GM19238 (cell line): Measurements from ENCODE around the gene USH1G.
"Not testable (repeated sequence)": the region's sequence is repeated elsewhere in the genome, so short reads cannot be mapped to it uniquely, and the experiment has no call there.

Experiments
- DNase-seq: peaks from one replicate; pipeline ENCODE4 v3.0.0; 2011; ENCODE audit warnings: low spot score; ENCODE audit not compliant: insufficient read length

USH1G gene

GRCh38 chr17:74875977-74876593 is 47.0 kb downstream of the USH1G start:
- DNase-seq = no peak

DNA sequence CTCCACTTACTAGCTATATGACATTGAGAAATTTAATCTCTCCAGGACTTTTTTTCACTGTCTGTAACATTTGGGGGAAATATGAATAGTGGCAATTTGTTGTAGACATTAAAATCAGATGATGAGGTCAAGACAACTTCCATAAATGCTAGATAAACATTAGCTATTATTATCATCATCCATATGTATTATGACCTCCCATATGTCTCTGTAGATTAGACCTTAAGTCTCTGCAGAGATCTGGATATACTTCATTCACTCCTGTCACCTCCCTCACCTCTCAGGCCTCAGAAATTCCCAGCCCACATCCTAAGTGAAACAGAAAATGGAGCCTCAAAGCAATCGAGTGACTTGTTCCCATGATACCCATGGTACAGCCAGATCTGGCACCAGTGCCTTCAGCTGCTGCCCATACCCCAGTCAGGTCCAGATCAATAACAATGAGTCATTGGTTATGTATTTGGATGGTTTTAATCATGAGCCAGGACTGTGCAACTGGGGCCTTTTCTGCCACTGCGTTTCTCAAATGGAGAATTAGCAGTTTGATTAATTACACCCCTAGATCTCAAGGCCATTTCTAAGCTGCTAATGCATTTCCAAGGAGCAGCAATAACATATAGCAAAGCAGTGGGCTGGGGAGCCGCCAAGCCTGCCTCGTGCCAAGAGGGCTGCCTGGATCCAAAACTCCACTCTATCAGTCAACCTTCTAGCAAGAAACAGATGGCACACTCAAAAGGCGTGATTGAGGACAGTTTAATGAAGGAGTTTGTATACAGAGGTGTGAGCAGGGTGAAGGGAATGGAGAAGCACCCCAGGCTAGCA is 47.7 kb downstream of the USH1G start:
- no peak for DNase-seq

GRCh38 chr17:74874615-74875037 is 48.4 kb downstream of the USH1G start:
- no peak for DNase-seq

GRCh38 chr17:74873874-74874614 is 49.0 kb downstream of the USH1G start:
- no peak for DNase-seq

GRCh38 chr17:74873037-74873873 is 49.8 kb downstream of the USH1G start:
- DNase-seq = peak; percentile 100

- DNase-seq = no peak
These were observed 50.6 kb downstream of the USH1G start, which contains the start of gene FDXR for GRCh38 chr17:74872313-74873036. Gene FDXR (minus strand): TSS chr17:74872994. CDS start chr17:74872944, 50 bp downstream.

DNA sequence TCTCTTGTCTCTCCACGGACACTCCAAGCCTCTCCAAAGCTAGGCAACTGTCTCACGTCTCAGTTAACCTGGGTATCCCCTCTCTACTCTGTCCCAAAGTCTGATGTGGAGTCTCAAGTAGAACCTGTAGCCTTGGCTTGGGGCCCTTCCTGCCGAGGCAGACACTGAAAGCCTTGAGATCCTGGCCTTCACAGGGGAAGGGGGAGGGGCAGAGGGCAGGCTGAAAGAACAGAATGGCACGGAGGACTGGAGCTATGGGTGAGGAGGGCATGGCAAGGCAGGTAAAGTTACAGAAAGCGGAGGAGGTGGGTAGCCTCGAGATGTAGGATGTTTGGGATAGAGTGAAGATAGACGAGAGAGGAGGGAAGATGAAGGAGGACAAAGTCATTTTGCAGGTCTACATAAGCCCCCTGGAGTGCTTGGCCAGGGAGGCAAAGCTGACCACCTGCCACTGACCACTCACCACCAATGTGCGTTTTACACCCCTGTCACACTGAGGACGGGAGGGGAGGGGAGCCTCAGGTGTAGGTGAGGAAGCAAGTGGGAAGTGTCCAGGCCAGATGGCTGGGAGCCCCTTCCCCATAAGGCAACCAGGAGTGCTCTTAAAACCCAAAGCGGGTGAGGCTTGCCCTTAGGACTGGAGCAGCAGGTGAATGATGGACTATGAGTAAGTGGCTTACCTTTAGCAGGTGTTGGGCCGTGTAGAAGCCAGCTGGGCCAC is 51.5 kb downstream of the USH1G start:
- DNase-seq = no peak

GRCh38 chr17:74870512-74870911 is 52.5 kb downstream of the USH1G start:
- DNase-seq = no peak

DNA sequence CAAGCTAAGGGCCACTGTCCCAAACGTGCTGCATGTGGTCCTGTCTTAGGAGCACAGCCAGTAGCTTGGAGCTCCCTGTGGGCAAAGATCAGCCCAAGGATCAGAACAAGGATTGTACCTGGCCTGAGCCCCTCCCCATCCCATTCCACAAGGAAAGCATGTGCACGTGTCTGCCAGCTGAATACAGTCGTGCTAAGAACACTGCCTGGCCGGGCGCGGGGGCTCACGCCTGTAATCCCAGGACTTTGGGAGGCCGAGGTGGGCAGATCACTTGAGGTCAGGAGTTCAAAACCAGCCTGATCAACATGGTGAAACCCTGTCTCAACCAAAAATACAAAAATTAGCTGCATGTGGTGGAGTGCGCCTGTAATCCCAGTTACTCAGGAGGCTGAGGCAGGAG is 53.0 kb downstream of the USH1G start:
- not testable (repeated sequence) for DNase-seq

DNA sequence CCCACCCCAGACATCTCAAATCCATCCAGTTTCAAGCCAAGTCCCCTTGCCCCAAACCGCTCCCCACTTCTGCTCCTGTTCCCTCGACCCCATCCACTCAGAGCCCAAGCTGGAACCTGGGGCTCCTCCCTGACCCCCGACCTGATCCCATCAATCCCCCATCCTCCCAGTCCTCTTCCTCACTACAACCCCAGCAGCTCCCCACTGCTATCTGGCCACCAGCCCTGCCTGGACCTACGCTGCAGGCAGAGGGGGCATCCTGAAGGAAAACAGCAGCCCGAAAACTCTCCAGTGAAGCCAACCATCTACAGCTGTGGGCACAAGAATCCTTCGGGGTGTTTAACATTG is 54.2 kb downstream of the USH1G start:
- DNase-seq = no peak

- DNase-seq = no peak
These were observed 54.7 kb downstream of the USH1G start for GRCh38 chr17:74868251-74868907.

DNA sequence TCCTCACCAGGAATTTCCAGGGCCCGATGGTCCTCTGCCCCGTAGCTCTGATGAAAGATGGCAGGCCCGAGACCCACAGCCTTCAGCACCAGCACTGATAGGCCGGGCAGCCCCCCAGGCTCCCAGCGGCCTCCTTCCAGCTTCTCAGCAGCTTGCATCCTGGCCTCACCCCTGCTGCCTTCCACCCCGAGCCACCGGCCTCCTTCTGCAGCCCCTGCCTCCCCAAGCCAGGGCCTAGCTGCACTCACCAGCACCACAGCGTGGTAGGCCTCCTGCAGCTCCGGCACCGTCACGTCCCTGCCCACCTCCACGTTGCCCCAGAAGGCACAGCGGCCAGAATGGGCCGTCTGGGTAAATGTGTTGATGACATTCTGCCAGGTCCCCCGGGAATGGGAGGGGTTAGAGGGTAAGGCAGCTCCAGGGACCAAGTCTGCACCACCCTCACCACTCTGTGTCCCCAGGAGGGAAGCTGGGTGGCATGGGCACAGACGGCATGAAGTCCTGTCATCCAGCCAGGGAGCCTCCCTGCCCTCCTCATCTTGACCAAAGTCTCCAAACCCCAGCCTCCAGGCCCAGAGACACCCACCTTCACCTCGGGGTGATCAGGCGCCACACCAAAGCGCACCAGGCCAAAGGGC is 56.7 kb downstream of the USH1G start:
- no peak for DNase-seq
